CD4-positive, alpha-beta T cell treated with Interleukin-15 for 1 hour (primary cell): ENCODE results near the gene UBR3.
"Not testable (repeated sequence)": the region's sequence is repeated elsewhere in the genome, so short reads cannot be mapped to it uniquely, and the experiment has no call there.

ENCODE experiments used
- DNase-seq: peaks from one replicate; pipeline ENCODE4 v3.0.0-alpha.2; 2020

The UBR3 gene

DNA sequence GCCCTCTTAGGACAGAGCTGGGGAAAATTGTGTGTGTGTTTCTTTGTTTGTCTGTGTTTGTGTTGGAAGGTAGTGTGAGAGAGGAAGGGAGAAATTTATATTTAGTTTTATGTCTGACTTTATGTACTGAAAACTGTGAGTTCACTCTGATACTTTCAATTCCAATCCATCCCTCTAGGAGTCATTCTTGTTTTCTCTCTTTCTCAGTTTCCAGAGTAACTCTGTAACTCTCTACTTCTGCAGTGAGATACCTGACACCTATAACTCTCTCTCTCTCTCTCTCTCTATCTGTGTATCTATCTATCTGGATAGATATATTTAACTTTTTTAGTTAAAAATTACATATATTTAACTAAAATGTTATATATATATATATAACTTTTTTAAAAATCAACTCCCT lies 128.7 kb downstream of the UBR3 start:
- no peak for DNase-seq

DNA sequence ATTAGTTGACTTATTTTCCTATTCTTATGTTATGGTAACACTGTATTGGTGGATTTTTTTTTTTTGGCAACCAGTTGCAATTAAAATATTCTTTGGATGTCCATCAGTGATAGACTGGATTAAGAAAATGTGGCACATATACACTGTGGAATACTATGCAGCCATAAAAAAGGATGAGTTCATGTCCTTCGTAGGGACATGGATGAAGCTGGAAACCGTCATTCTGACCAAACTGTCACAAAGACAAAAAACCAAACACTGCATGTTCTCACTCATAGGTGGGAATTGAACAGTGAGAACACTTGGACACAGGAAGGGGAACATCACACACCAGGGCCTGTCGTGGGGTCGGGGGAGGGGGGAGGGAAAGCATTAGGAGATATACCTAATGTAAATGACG lies 130.0 kb downstream of the UBR3 start:
- not testable (repeated sequence) for DNase-seq

DNA sequence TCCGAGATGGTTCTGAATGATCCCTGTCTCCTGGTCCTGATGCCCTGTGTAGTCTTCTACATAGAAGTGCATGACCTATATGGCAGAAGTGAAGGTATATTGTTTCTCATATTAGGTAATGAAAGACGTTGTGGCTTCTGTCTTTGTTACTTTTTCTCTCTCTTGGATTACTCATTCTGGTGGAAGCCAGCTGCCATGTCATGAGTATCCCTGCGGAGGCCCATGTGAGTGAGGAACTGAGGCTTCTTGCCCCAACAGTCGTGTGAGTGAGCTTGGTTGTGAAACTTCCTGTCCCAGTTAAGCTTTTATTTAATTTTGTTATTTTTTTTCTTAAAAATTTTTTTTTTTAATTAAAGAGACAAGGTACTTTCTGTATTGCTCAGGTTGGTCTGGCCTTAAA lies 134.7 kb downstream of the UBR3 start:
- peak; percentile 37 for DNase-seq

- DNase-seq: no peak
These were observed 136.5 kb downstream of the UBR3 start for GRCh38 chr2:169963786-169964185.

DNA sequence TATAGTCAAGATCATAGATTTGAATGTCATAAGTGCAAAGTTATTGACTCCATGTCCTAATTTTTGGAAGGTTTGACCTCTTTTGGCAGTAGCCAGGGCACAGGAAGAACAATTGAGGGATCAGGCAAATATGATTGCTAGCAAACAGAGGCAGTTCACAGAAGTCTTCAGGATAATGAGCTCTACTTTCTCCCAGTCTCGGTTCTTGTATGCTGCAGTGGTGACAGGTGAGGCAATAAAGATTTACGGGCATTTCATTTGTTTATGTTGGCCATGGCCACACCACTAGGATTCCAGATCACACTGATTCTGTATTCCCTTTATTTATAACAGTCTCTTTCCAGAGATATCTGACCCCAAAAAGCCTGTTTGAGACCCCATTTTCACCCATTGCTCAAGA lies 137.5 kb downstream of the UBR3 start:
- no peak for DNase-seq

GRCh38 chr2:169965495-169965894 lies 138.2 kb downstream of the UBR3 start:
- no peak for DNase-seq

GRCh38 chr2:169966454-169966853 lies 139.2 kb downstream of the UBR3 start:
- DNase-seq: no peak

GRCh38 chr2:169968743-169969142 lies 141.5 kb downstream of the UBR3 start:
- DNase-seq: no peak

DNA sequence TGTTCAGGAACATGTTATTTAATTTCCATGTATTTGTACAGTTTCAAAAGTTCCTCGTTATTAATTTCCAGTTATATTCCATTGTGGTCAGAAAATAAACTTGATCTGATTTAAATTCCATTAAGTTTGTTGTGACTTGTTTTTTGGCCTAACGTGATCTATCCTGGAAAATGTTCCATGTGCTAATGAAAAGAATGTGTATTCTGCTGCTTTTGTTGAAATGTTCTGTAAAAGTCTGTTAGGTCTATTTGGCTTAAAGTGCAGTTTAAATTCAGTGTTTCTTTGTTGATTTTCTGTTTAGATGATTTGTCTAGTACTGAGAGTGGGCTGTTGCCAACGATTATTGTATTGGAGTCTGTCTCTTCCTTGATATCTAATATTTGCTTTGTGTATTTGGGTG lies 148.0 kb downstream of the UBR3 start:
- no peak for DNase-seq

GRCh38 chr2:169976335-169976851 lies 149.1 kb downstream of the UBR3 start:
- DNase-seq: no peak

GRCh38 chr2:169977530-169977929 lies 150.3 kb downstream of the UBR3 start:
- no peak for DNase-seq

DNA sequence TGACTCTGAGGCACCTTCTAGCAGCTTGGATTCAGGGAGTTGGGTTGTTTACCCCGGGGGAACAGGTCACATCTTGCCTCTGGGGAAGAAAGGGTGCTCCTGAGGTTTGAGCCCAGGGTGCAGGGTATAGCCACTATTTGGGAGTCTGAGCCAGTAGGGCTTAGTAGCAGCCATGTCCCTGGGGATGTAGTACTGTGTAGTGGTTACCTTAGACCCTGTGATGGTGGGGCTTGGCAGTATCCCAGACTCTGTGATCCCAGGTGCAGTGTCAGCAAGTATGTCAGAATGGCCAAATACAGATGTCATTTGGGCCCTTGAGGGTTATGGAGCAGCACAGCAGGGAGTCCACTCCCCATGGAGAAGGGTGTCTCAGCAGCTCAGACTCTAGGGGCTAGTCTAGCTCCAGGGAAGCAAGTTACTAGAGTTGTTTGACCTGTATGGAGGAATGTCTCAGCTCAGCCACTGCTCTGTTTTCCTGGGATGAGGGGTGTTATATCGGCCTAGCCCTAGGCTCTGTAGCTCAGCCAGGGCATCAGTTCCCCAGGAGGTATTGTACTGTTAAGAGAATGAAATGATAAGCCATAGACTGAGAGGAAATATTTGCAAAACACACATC lies 151.3 kb downstream of the UBR3 start:
- DNase-seq: no peak

- no peak for DNase-seq
These were observed 151.8 kb downstream of the UBR3 start for GRCh38 chr2:169979025-169979424.

DNA sequence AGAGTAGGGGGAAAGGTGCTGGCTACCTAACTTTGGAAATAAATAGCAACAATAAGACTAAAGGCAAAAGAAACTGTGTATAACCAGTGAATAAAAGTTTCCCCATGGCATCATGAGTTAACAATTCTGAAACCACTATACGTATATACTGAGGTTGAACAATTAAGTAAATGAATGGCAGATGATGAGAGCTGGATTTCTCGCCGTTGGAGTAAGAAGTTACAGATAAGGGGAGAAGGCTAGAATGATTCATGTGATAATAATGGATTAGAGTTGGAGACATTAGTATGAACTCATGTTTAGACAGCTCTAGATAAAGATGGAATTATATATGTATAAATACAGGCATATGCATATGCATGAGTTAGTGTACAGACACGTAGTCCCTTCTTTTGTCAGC lies 152.7 kb downstream of the UBR3 start:
- no peak for DNase-seq

DNA sequence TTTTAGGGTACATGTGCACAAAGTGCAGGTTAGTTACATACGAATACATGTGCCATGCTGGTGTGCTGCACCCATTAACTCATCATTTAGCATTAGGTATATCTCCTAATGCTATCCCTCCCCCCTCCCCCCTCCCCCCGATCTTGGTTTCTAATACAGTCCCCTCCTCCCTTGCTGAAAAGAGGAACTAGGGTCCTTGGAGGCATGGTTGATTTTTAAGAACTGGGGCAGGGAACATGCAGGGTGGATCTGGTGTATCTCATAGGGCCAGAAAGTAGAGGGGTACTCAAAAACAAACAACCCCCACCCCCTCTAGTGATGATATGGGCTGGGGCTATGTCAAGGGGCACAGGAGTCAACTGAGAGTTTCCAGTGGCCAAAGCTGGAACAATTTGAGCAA lies 153.4 kb downstream of the UBR3 start:
- no peak for DNase-seq

DNA sequence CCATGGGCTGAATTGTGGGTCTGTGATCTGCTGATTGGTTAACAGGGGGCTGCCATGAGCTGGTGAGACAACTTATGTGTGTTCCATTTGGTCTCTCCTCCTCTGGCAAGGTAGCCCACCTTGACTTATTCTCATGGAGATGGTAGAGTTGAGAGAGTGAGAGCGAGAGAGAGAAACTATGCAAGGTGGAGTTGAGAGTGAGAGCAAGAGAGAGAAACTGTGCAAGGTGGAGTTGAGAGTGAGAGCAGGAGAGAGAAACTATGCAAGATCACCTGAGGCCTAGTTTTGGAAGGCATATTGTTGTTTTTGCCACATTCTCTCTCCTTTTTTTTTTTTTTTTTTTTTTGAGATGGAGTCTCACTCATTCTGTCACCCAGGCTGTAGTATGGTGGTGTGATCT lies 155.7 kb downstream of the UBR3 start:
- no peak for DNase-seq

GRCh38 chr2:169983506-169983905 lies 156.3 kb downstream of the UBR3 start:
- DNase-seq: no peak

- DNase-seq: no peak
These were observed 156.9 kb downstream of the UBR3 start for GRCh38 chr2:169984145-169984544.

DNA sequence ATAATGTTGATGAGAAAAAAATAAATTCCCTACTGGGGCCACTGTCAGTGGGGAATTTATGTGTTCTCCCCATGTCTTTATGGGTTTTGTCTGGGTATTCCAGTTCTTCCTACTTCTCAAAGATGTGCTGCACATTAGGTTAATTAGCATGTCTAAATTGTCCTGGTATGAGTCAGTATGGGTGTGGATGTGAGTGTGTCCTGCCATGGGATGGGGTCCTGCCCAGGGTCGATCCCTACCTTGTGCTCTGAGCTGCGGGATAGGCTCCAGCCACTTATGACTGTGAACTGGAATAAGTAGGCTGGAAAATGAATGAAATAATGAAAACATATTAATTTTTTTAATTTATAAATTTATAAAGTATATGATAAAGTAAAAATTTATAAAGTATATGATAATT lies 167.5 kb downstream of the UBR3 start:
- no peak for DNase-seq

- no peak for DNase-seq
These were observed 170.1 kb downstream of the UBR3 start for GRCh38 chr2:169997140-169997887.

GRCh38 chr2:169999054-169999453 lies 171.8 kb downstream of the UBR3 start:
- no peak for DNase-seq

- no peak for DNase-seq
These were observed 174.8 kb downstream of the UBR3 start for GRCh38 chr2:170002096-170002495.

GRCh38 chr2:170005702-170006101 lies 178.4 kb downstream of the UBR3 start:
- DNase-seq: no peak

GRCh38 chr2:170006587-170007325 lies 179.5 kb downstream of the UBR3 start:
- DNase-seq: no peak
